ENCODE data around the gene DALRD3.

The DALRD3 gene

GRCh38 chr3:48999085-48999858 lies 19.1 kb downstream of the DALRD3 start:
- no peak for DNase-seq (ENCODE audit: low read depth in 1 of 2, low spot score in 1 of 2)
- no peaks in the 10 kb centered on the region for H3K27me3 ChIP-seq (ENCODE audit: insufficient read depth, poor library complexity, severe bottlenecking)
- no peak overlapping the region for H3K4me3 ChIP-seq (replicated peaks; ENCODE audit: insufficient read depth, low read length)
- TF ChIP-seq CTCF (IDR thresholded peaks at IDR 0.05; ENCODE audit: insufficient read depth, low read length) (no peak), REST (IDR thresholded peaks at IDR 0.05; ENCODE audit: insufficient replicate concordance, low read depth) (no peak), GABPA (IDR thresholded peaks at IDR 0.05; ENCODE audit: low read depth) (no peak), SPI1 (IDR thresholded peaks at IDR 0.05; ENCODE audit: borderline replicate concordance, low read depth) (no peak), POLR2AphosphoS5 (IDR thresholded peaks at IDR 0.05; ENCODE audit: low read depth) (no peak)
- H3K27ac ChIP-seq (replicated peaks): no peak overlapping the region

- H3K27ac ChIP-seq (replicated peaks): no peak overlapping the region
- DNase-seq (ENCODE audit: low read depth in 1 of 2, low spot score in 1 of 2): no peak
- no peak overlapping the region for H3K4me3 ChIP-seq (replicated peaks; ENCODE audit: insufficient read depth, low read length)
- no peak for TF ChIP-seq SPI1 (IDR thresholded peaks at IDR 0.05; ENCODE audit: borderline replicate concordance, low read depth)
- TF ChIP-seq CTCF (IDR thresholded peaks at IDR 0.05; ENCODE audit: insufficient read depth, low read length): no peak
- no peak for TF ChIP-seq POLR2AphosphoS5 (IDR thresholded peaks at IDR 0.05; ENCODE audit: low read depth)
- no peak for TF ChIP-seq REST (IDR thresholded peaks at IDR 0.05; ENCODE audit: insufficient replicate concordance, low read depth)
- H3K27me3 ChIP-seq (ENCODE audit: insufficient read depth, poor library complexity, severe bottlenecking): no peaks in the 10 kb centered on the region
These were observed 20.4 kb downstream of the DALRD3 start for GRCh38 chr3:48997714-48998637.

- Histone ChIP-seq H3K27me3 (ENCODE audit: insufficient read depth, poor library complexity, severe bottlenecking) (no peaks in the 10 kb centered on the region), H3K4me3 (replicated peaks; ENCODE audit: insufficient read depth, low read length) (no peak overlapping the region), H3K27ac (replicated peaks) (no peak overlapping the region)
- TF ChIP-seq CTCF (IDR thresholded peaks at IDR 0.05; ENCODE audit: insufficient read depth, low read length) (no peak), REST (IDR thresholded peaks at IDR 0.05; ENCODE audit: insufficient replicate concordance, low read depth) (no peak), SPI1 (IDR thresholded peaks at IDR 0.05; ENCODE audit: borderline replicate concordance, low read depth) (no peak), GABPA (IDR thresholded peaks at IDR 0.05; ENCODE audit: low read depth) (no peak), POLR2AphosphoS5 (IDR thresholded peaks at IDR 0.05; ENCODE audit: low read depth) (no peak)
- no peak for DNase-seq (ENCODE audit: low read depth in 1 of 2, low spot score in 1 of 2)
These were observed 21.2 kb downstream of the DALRD3 start for GRCh38 chr3:48997102-48997635.
